HepG2 (cell line): ENCODE data around the gene KLHL40. TPM values are rescaled to one million over a fixed set of nuclear protein-coding genes. Genes with fewer than 3 reads are reported as not detected.
A peak's percentile ranks its signal among the peaks of the same experiment; 100 is the strongest.

Experiments used
- EHMT2 ChIP-seq: fragments of 200-600 bp; sonication (generic); IDR thresholded peaks from 2 replicates; pipeline ENCODE4 v1.7.0; 2017; ENCODE audit warnings: antibody characterized with exemption, low read depth, low read length, borderline replicate concordance
- IRF2 ChIP-seq: IDR thresholded peaks from 2 replicates; pipeline ENCODE4 v1.6.1; 2018; ENCODE audit warnings: missing genetic modification reagents, missing compliant biosample characterization
- KAT8 ChIP-seq: IDR thresholded peaks from 2 replicates; pipeline ENCODE4 v1.6.1; 2016; ENCODE audit warnings: missing genetic modification reagents, missing compliant biosample characterization
- KIAA2018 ChIP-seq: sonication (generic); formaldehyde crosslinking; IDR thresholded peaks from 2 replicates; pipeline ENCODE4 v1.5.0; 2020; ENCODE audit warnings: mild to moderate bottlenecking, missing genetic modification reagents, borderline replicate concordance
- MIER2 ChIP-seq: IDR thresholded peaks from 2 replicates; pipeline ENCODE4 v1.6.1; 2016; ENCODE audit warnings: missing biosample characterization, missing genetic modification reagents
- MLX ChIP-seq: IDR thresholded peaks from 2 replicates; pipeline ENCODE4 v1.6.1; 2016
- MXD1 ChIP-seq: sonication (generic); formaldehyde crosslinking; IDR thresholded peaks from 2 replicates; pipeline ENCODE4 v1.4.0; 2020; ENCODE audit warnings: mild to moderate bottlenecking, missing genetic modification reagents
- NR2F2 ChIP-seq: IDR thresholded peaks from 2 replicates; pipeline ENCODE4 v1.6.1; 2012; ENCODE audit warnings: low read depth, inconsistent platforms, borderline replicate concordance
- RXRB ChIP-seq: IDR thresholded peaks from 2 replicates; pipeline ENCODE4 v1.6.1; 2016; ENCODE audit warnings: borderline replicate concordance, missing genetic modification reagents, missing compliant biosample characterization
- TAF1 ChIP-seq: sonication (generic); formaldehyde crosslinking; IDR thresholded peaks from 2 replicates; pipeline ENCODE4 v1.4.0; 2020; ENCODE audit warnings: missing genetic modification reagents
- TFDP1 ChIP-seq: IDR thresholded peaks from 2 replicates; pipeline ENCODE4 v1.6.1; 2016; ENCODE audit warnings: missing compliant biosample characterization, missing genetic modification reagents, borderline replicate concordance
- THAP11 ChIP-seq: IDR thresholded peaks from 2 replicates; pipeline ENCODE4 v1.6.1; 2016; ENCODE audit warnings: missing biosample characterization, missing genetic modification reagents
- ZBTB34 ChIP-seq: sonication (generic); formaldehyde crosslinking; IDR thresholded peaks from 2 replicates; pipeline ENCODE4 v1.8.0; 2022; ENCODE audit warnings: mild to moderate bottlenecking, missing genetic modification reagents
- ZKSCAN5 ChIP-seq: sonication (generic); formaldehyde crosslinking; IDR thresholded peaks from 2 replicates; pipeline ENCODE4 v1.5.1; 2020; ENCODE audit warnings: mild to moderate bottlenecking, missing genetic modification reagents
- ZNF234 ChIP-seq: sonication (generic); formaldehyde crosslinking; conservative IDR thresholded peaks from 2 replicates; pipeline ENCODE4 v1.5.1; 2020; ENCODE audit warnings: mild to moderate bottlenecking, missing genetic modification reagents
- ZNF282 ChIP-seq: fragments of 450-650 bp; IDR thresholded peaks from 2 replicates; pipeline ENCODE4 v1.6.1; 2018; ENCODE audit not compliant: partially characterized antibody
- ZNF326 ChIP-seq: sonication (generic); formaldehyde crosslinking; IDR thresholded peaks from 2 replicates; pipeline ENCODE4 v1.4.0; 2020; ENCODE audit warnings: missing genetic modification reagents, borderline replicate concordance
- ZNF441 ChIP-seq: sonication (generic); formaldehyde crosslinking; IDR thresholded peaks from 2 replicates; pipeline ENCODE4 v1.7.0; 2021; ENCODE audit warnings: missing genetic modification reagents, borderline replicate concordance
- ZNF530 ChIP-seq: sonication (generic); formaldehyde crosslinking; IDR thresholded peaks from 2 replicates; pipeline ENCODE4 v1.5.0; 2020; ENCODE audit warnings: low read depth, mild to moderate bottlenecking, missing genetic modification reagents
- polyA plus RNA-seq, 8 experiments: library from polyadenylated mRNA; depleted of rRNA in 3 of 8; stranded (reverse) in 7 of 8; unstranded in 1 of 8; fragments of >200 nt; fragmentation: Illumina TruSeq in 4 of 8; extraction: Trizol in 4 of 8; gene quantifications; 2 replicates each; pipeline versions ENCODE4 v1.2.1 to v1.2.3, GENCODE V29; 2011 to 2016; ENCODE audit warnings: low read depth in 4 of 8, missing spikeins in 1 of 8, mixed read lengths in 1 of 8; ENCODE audit not compliant: insufficient read depth in 1 of 8
- total RNA-seq, 5 experiments: library from RNA; depleted of rRNA; stranded (reverse); fragments of >200 nt; fragmentation: Illumina TruSeq; extraction: Trizol; gene quantifications; 2 replicates each; pipeline ENCODE4 v1.2.3, GENCODE V29; 2016; ENCODE audit warnings: low read depth in 1 of 5

The KLHL40 gene
- total and polyA plus RNA-seq, 2 of the 13 experiments (the other 11 are each of a cell fraction or from before 2014, with no cell fraction given), result not detected

- TF ChIP-seq MXD1 (CRISPR knock-in tag) (0 out of 2 replicates have a peak, but pooled peaks have one; percentile 13), ZNF530 (CRISPR knock-in tag) (no peak), MIER2 (CRISPR knock-in tag) (peak; percentile 46; the same call in 1 of the 2 replicates), ZNF326 (CRISPR knock-in tag) (no peak), KIAA2018 (CRISPR knock-in tag) (no peak), TAF1 (CRISPR knock-in tag) (no peak), ZNF282 (no peak), ZBTB34 (CRISPR knock-in tag) (no peak), NR2F2 (no peak), RXRB (0 out of 2 replicates have a peak, but pooled peaks have one; percentile 12), THAP11 (CRISPR knock-in tag) (no peak), ZKSCAN5 (CRISPR knock-in tag) (no peak), KAT8 (CRISPR knock-in tag) (no peak; the same call in 1 of the 2 replicates), ZNF441 (CRISPR knock-in tag) (no peak), TFDP1 (CRISPR knock-in tag) (peak; percentile 11; the same call in 1 of the 2 replicates), MLX (CRISPR knock-in tag) (no peak), ZNF234 (no peak), EHMT2 (peak; percentile 12; the same call in 1 of the 2 replicates), IRF2 (CRISPR knock-in tag) (no peak)
Observed at GRCh38 chr3:42732829-42733459, 47.6 kb downstream of the KLHL40 start (continued).
